ENCODE data around the gene BACE1.

DNA sequence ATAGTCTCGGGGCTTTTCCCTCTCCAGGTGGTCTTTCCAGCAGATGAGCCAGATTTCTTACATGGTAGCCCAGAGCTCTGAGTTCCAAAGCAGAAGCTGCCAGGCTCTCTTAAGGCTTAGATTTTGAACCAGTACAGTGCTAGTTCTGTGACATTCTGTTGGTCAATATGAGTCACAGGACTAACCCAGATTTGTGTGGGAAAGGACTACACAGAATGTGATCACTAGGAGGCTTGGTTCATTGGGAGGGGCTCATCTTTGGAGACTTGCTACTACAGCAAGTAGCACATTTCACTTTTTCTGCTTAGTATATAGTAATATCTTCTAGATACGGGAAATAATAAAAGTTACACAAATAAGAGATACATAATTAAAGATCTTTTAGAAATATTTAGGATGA is 59.5 kb downstream of the BACE1 start:
- TF ChIP-seq, protein P1, sequence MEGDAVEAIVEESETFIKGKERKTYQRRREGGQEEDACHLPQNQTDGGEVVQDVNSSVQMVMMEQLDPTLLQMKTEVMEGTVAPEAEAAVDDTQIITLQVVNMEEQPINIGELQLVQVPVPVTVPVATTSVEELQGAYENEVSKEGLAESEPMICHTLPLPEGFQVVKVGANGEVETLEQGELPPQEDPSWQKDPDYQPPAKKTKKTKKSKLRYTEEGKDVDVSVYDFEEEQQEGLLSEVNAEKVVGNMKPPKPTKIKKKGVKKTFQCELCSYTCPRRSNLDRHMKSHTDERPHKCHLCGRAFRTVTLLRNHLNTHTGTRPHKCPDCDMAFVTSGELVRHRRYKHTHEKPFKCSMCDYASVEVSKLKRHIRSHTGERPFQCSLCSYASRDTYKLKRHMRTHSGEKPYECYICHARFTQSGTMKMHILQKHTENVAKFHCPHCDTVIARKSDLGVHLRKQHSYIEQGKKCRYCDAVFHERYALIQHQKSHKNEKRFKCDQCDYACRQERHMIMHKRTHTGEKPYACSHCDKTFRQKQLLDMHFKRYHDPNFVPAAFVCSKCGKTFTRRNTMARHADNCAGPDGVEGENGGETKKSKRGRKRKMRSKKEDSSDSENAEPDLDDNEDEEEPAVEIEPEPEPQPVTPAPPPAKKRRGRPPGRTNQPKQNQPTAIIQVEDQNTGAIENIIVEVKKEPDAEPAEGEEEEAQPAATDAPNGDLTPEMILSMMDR (IDR thresholded peaks at IDR 0.05): no peak
- TF ChIP-seq ZFX (IDR thresholded peaks at IDR 0.05; ENCODE audit: borderline replicate concordance): no peak
